HG03354 (cell line): ENCODE data around the gene MICOS13.
"Not testable (repeated sequence)": the region's sequence is repeated elsewhere in the genome, so short reads cannot be mapped to it uniquely, and the experiment has no call there.

ENCODE experiments used
- ATAC-seq: cut with Tn5 transposase; IDR thresholded peaks from one replicate; pipeline ENCODE4 v1.9.1; 2021; ENCODE audit warnings: mild to moderate bottlenecking; ENCODE audit not compliant: unreplicated experiment, poor library complexity, severe bottlenecking

The MICOS13 gene

GRCh38 chr19:5688262-5688881, 8.1 kb upstream of the MICOS13 start:
- ATAC-seq: not testable (repeated sequence)

- no peak for ATAC-seq
Measured at GRCh38 chr19:5687360-5688198, 7.3 kb upstream of the MICOS13 start.

GRCh38 chr19:5686647-5687359, 6.5 kb upstream of the MICOS13 start:
- ATAC-seq: peak; percentile 57

GRCh38 chr19:5686326-5686646, 6.0 kb upstream of the MICOS13 start:
- ATAC-seq: no peak

GRCh38 chr19:5684694-5685430, 4.5 kb upstream of the MICOS13 start:
- no peak for ATAC-seq

- ATAC-seq: no peak
Measured at GRCh38 chr19:5683177-5683886, 3.0 kb upstream of the MICOS13 start.

- ATAC-seq: no peak
Measured at GRCh38 chr19:5682107-5682482, 1.8 kb upstream of the MICOS13 start.

- ATAC-seq: no peak
Measured at GRCh38 chr19:5681391-5682106, 1.2 kb upstream of the MICOS13 start.

- no peak for ATAC-seq
Measured at GRCh38 chr19:5680084-5680436, 256 bp downstream of the MICOS13 start.

GRCh38 chr19:5679289-5680083, 830 bp downstream of the MICOS13 start:
- ATAC-seq: no peak

- no peak for ATAC-seq
Measured at GRCh38 chr19:5678071-5678718, 2.1 kb downstream of the MICOS13 start.

- ATAC-seq: no peak
Measured at GRCh38 chr19:5677580-5677979, 2.7 kb downstream of the MICOS13 start.

GRCh38 chr19:5677136-5677535, 3.2 kb downstream of the MICOS13 start:
- no peak for ATAC-seq

GRCh38 chr19:5676772-5677105, 3.6 kb downstream of the MICOS13 start:
- no peak for ATAC-seq

GRCh38 chr19:5676105-5676771, 4.1 kb downstream of the MICOS13 start:
- ATAC-seq: no peak

GRCh38 chr19:5674714-5675113, 5.6 kb downstream of the MICOS13 start:
- ATAC-seq: no peak

GRCh38 chr19:5673752-5674151, 6.6 kb downstream of the MICOS13 start:
- no peak for ATAC-seq
